ENCODE results near the gene SLFN5. TPM values are rescaled to one million over a fixed set of nuclear protein-coding genes. Genes with fewer than 3 reads are reported as not detected.

The SLFN5 gene
- polyA plus RNA-seq, 1 donor from 2014 or later: 2.5 TPM

DNA sequence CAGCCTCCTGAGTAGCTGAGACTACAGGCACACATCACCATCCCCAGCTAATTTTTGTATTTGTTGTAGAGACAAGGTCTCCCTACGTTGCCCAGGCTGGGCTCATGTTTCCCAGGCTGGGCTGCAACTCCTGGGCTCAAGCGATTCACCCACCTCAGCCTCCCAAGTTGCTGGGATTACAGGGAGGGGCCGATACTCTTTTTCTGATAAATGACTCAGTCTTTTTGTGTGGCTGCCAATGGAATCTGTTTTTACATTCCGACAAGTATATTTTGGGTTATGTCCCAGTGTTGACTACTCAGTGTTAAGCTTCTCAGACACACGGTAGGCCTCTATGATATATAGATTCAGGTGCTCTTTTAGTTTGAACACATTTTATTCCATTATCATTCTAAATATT, 72.4 kb downstream of the SLFN5 start:
- H3K4me2 ChIP-seq (ENCODE audit: low read length): no peak overlapping the region
- no peaks in the 10 kb centered on the region for H3K36me3 ChIP-seq (ENCODE audit: insufficient read depth, low read length)
- H3K4me3 ChIP-seq (ENCODE audit: low read length): no peak overlapping the region
- TF ChIP-seq TAF1 (IDR thresholded peaks at IDR 0.05; ENCODE audit: low read depth): no peak
- no peak overlapping the region for H3K9ac ChIP-seq (ENCODE audit: low read length)
- H4K20me1 ChIP-seq (ENCODE audit: insufficient read depth): no peaks in the 10 kb centered on the region
- H3K79me2 ChIP-seq (replicated peaks; ENCODE audit: insufficient read depth, low read length): no peaks in the 10 kb centered on the region
- H3K9me2 ChIP-seq (ENCODE audit: insufficient read depth, low read length): no peaks in the 10 kb centered on the region
- peaks cover 13% of the 10 kb centered on the region for H3K27me3 ChIP-seq (ENCODE audit: insufficient read depth, low read depth, low read length)
- no peaks in the 10 kb centered on the region for H3F3A ChIP-seq (ENCODE audit: insufficient read depth, low read length, poor library complexity, severe bottlenecking)
- H3K9me3 ChIP-seq (ENCODE audit: low read length): no peaks in the 10 kb centered on the region
- no peak overlapping the region for H3K27ac ChIP-seq (ENCODE audit: low read length)
- no peak overlapping the region for H2AFZ ChIP-seq (ENCODE audit: low read depth, low read length)

DNA sequence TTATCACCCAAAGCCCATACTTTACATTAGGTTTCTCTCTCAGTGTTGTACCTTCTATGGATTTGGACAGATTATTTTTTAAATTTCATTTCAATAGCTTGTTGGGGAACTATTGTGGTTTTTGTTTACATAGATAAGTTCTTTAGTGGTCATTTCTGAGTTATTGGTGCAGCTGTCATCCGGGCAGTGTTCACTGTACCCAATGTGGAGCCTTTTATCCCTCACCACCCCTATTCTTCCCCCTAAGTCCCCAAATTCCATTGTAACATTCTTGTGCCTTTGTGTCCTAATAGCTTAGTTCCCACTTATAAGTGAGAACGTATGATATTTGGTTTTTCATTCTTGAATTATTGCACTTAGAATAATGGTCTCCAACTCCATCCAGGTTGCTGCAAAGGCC, 73.1 kb downstream of the SLFN5 start:
- Histone ChIP-seq H2AFZ (ENCODE audit: low read depth, low read length) (no peak overlapping the region), H3K27ac (ENCODE audit: low read length) (no peak overlapping the region), H3K4me2 (ENCODE audit: low read length) (no peak overlapping the region), H3K9ac (ENCODE audit: low read length) (no peak overlapping the region), H3K36me3 (ENCODE audit: insufficient read depth, low read length) (no peaks in the 10 kb centered on the region), H3K27me3 (ENCODE audit: insufficient read depth, low read depth, low read length) (peaks cover 13% of the 10 kb centered on the region), H3F3A (ENCODE audit: insufficient read depth, low read length, poor library complexity, severe bottlenecking) (no peaks in the 10 kb centered on the region), H3K9me3 (ENCODE audit: low read length) (no peaks in the 10 kb centered on the region), H3K4me3 (ENCODE audit: low read length) (no peak overlapping the region), H3K9me2 (ENCODE audit: insufficient read depth, low read length) (no peaks in the 10 kb centered on the region), H3K79me2 (replicated peaks; ENCODE audit: insufficient read depth, low read length) (no peaks in the 10 kb centered on the region), H4K20me1 (ENCODE audit: insufficient read depth) (no peaks in the 10 kb centered on the region)
- TF ChIP-seq EP300 (conservative IDR thresholded peaks at IDR 0.05; ENCODE audit: poor library complexity, severe bottlenecking) (no peak), SMC3 (conservative IDR thresholded peaks at IDR 0.05; ENCODE audit: poor library complexity) (no peak), MXI1 (conservative IDR thresholded peaks at IDR 0.05; ENCODE audit: poor library complexity, severe bottlenecking) (no peak), RAD21 (conservative IDR thresholded peaks at IDR 0.05) (no peak), EZH2 (IDR thresholded peaks at IDR 0.05; ENCODE audit: borderline replicate concordance, insufficient read depth, low read length, poor library complexity, severe bottlenecking) (no peak), TAF1 (IDR thresholded peaks at IDR 0.05; ENCODE audit: low read depth) (no peak), POLR2AphosphoS5 (IDR thresholded peaks at IDR 0.05) (no peak)
- TF ChIP-seq, protein P1, sequence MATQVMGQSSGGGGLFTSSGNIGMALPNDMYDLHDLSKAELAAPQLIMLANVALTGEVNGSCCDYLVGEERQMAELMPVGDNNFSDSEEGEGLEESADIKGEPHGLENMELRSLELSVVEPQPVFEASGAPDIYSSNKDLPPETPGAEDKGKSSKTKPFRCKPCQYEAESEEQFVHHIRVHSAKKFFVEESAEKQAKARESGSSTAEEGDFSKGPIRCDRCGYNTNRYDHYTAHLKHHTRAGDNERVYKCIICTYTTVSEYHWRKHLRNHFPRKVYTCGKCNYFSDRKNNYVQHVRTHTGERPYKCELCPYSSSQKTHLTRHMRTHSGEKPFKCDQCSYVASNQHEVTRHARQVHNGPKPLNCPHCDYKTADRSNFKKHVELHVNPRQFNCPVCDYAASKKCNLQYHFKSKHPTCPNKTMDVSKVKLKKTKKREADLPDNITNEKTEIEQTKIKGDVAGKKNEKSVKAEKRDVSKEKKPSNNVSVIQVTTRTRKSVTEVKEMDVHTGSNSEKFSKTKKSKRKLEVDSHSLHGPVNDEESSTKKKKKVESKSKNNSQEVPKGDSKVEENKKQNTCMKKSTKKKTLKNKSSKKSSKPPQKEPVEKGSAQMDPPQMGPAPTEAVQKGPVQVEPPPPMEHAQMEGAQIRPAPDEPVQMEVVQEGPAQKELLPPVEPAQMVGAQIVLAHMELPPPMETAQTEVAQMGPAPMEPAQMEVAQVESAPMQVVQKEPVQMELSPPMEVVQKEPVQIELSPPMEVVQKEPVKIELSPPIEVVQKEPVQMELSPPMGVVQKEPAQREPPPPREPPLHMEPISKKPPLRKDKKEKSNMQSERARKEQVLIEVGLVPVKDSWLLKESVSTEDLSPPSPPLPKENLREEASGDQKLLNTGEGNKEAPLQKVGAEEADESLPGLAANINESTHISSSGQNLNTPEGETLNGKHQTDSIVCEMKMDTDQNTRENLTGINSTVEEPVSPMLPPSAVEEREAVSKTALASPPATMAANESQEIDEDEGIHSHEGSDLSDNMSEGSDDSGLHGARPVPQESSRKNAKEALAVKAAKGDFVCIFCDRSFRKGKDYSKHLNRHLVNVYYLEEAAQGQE (IDR thresholded peaks at IDR 0.05; ENCODE audit: borderline replicate concordance): no peak
- TF ChIP-seq, protein P2, sequence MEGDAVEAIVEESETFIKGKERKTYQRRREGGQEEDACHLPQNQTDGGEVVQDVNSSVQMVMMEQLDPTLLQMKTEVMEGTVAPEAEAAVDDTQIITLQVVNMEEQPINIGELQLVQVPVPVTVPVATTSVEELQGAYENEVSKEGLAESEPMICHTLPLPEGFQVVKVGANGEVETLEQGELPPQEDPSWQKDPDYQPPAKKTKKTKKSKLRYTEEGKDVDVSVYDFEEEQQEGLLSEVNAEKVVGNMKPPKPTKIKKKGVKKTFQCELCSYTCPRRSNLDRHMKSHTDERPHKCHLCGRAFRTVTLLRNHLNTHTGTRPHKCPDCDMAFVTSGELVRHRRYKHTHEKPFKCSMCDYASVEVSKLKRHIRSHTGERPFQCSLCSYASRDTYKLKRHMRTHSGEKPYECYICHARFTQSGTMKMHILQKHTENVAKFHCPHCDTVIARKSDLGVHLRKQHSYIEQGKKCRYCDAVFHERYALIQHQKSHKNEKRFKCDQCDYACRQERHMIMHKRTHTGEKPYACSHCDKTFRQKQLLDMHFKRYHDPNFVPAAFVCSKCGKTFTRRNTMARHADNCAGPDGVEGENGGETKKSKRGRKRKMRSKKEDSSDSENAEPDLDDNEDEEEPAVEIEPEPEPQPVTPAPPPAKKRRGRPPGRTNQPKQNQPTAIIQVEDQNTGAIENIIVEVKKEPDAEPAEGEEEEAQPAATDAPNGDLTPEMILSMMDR (IDR thresholded peaks at IDR 0.05; ENCODE audit: poor library complexity, severe bottlenecking): no peak

DNA sequence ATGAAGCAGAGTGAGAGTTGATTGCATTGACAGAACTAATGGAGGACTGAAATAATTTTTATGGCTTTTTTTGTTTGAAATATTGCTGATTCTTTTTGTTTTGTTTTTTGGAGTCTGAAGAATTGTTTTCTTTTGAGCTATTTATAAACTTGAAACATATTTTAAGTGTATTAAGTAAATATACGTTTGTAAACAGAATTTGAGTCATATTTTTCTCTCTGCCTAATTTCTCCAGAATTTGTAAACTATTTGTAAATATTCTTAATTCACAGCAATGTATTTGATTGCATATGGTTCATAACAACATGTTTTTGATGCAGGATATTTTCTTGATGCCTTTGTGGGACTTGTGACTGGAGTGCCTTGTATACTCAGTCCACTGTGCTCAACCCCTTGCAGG, 79.9 kb downstream of the SLFN5 start:
- peaks cover 6% of the 10 kb centered on the region for H3K9me3 ChIP-seq (ENCODE audit: low read length)

More for the DNA sequence above, 79.9 kb downstream of the SLFN5 start:
- H3K4me2 ChIP-seq (ENCODE audit: low read length): no peak overlapping the region
- no peak overlapping the region for H3K9ac ChIP-seq (ENCODE audit: low read length)
- H3K9me2 ChIP-seq (ENCODE audit: insufficient read depth, low read length): no peaks in the 10 kb centered on the region
- no peak overlapping the region for H3K4me3 ChIP-seq (ENCODE audit: low read length)
- no peaks in the 10 kb centered on the region for H3K27me3 ChIP-seq (ENCODE audit: insufficient read depth, low read depth, low read length)
- no peaks in the 10 kb centered on the region for H3K36me3 ChIP-seq (ENCODE audit: insufficient read depth, low read length)
- no peaks in the 10 kb centered on the region for H4K20me1 ChIP-seq (ENCODE audit: insufficient read depth)
- no peaks in the 10 kb centered on the region for H3K79me2 ChIP-seq (replicated peaks; ENCODE audit: insufficient read depth, low read length)
- no peak overlapping the region for H2AFZ ChIP-seq (ENCODE audit: low read depth, low read length)
- no peaks in the 10 kb centered on the region for H3F3A ChIP-seq (ENCODE audit: insufficient read depth, low read length, poor library complexity, severe bottlenecking)
- H3K27ac ChIP-seq (ENCODE audit: low read length): no peak overlapping the region
- TF ChIP-seq EZH2 (IDR thresholded peaks at IDR 0.05; ENCODE audit: borderline replicate concordance, insufficient read depth, low read length, poor library complexity, severe bottlenecking) (no peak), TAF1 (IDR thresholded peaks at IDR 0.05; ENCODE audit: low read depth) (no peak), POLR2AphosphoS5 (IDR thresholded peaks at IDR 0.05) (no peak), EP300 (conservative IDR thresholded peaks at IDR 0.05; ENCODE audit: poor library complexity, severe bottlenecking) (no peak), MXI1 (conservative IDR thresholded peaks at IDR 0.05; ENCODE audit: poor library complexity, severe bottlenecking) (no peak), SMC3 (conservative IDR thresholded peaks at IDR 0.05; ENCODE audit: poor library complexity) (no peak), RAD21 (conservative IDR thresholded peaks at IDR 0.05) (no peak)
- TF ChIP-seq, protein P1 (IDR thresholded peaks at IDR 0.05; ENCODE audit: borderline replicate concordance): no peak
- TF ChIP-seq, protein P2 (IDR thresholded peaks at IDR 0.05; ENCODE audit: poor library complexity, severe bottlenecking): no peak

Data from neural cell (in vitro differentiated cells).